Natural killer cell (primary cell): Measurements from ENCODE around the gene ANKRD62. TPM values are rescaled to one million over a fixed set of nuclear protein-coding genes. Genes with fewer than 3 reads are reported as not detected.

Source experiments
- ATAC-seq, 3 donors: fragments of 150-1000 bp in 2 of 3; fragments of 200-7000 bp in 1 of 3; cut with Tn5 transposase; 1 replicate in 1 of 3; 2 replicates in 2 of 3; pipeline ENCODE4 v1.10.0; 2021; ENCODE audit warnings: mild to moderate bottlenecking in 2 of 3, moderate library complexity in 2 of 3
- DNase-seq, 2 donors: peaks; one replicate each; pipeline versions ENCODE4 v3.0.0 to v3.0.0-alpha.2; 2013 to 2021; ENCODE audit warnings: mixed read lengths in 1 of 2
- H3K27ac ChIP-seq: one replicate; pipeline ENCODE4 v1.5.1; 2013; ENCODE audit warnings: mild to moderate bottlenecking, low read length
- H3K27me3 ChIP-seq: one replicate; pipeline ENCODE4 v1.6.1; 2013; ENCODE audit warnings: low read length; ENCODE audit not compliant: control insufficient read depth, insufficient read depth
- H3K36me3 ChIP-seq: one replicate; pipeline ENCODE4 v1.6.1; 2013; ENCODE audit warnings: low read length; ENCODE audit not compliant: control insufficient read depth, insufficient read depth
- H3K4me1 ChIP-seq: one replicate; pipeline ENCODE4 v1.6.1; 2013; ENCODE audit warnings: low read length; ENCODE audit not compliant: control insufficient read depth, insufficient read depth
- H3K4me3 ChIP-seq: one replicate; pipeline ENCODE4 v1.5.1; 2013; ENCODE audit warnings: low read length
- H3K9me3 ChIP-seq: one replicate; pipeline ENCODE4 v1.6.1; 2013; ENCODE audit warnings: low read length; ENCODE audit not compliant: control insufficient read depth, insufficient read depth
- H3K27ac Mint-ChIP-seq, 2 donors: one replicate each; pipeline ENCODE4 v1.8.0; 2022; ENCODE audit warnings: mild to moderate bottlenecking in 2 of 2, mixed read lengths in 2 of 2, moderate library complexity in 1 of 2
- H3K27me3 Mint-ChIP-seq, 2 donors: one replicate each; pipeline ENCODE4 v1.8.0; 2022; ENCODE audit warnings: low read depth in 2 of 2, mixed read lengths in 2 of 2
- H3K36me3 Mint-ChIP-seq: one replicate; pipeline ENCODE4 v1.8.0; 2022; ENCODE audit warnings: mixed read lengths
- H3K4me1 Mint-ChIP-seq, 2 donors: one replicate each; pipeline ENCODE4 v1.8.0; 2022; ENCODE audit warnings: mixed read lengths in 2 of 2
- H3K4me3 Mint-ChIP-seq: one replicate; pipeline ENCODE4 v1.8.0; 2022; ENCODE audit warnings: mild to moderate bottlenecking, moderate library complexity, mixed read lengths
- H3K9me3 Mint-ChIP-seq, 2 donors: one replicate each; pipeline ENCODE4 v1.8.0; 2022; ENCODE audit warnings: mixed read lengths in 2 of 2
- CTCF ChIP-seq: fragments of 200-600 bp; IDR thresholded peaks from one replicate; pipeline ENCODE4 v1.8.0; 2022; ENCODE audit warnings: antibody characterized with exemption
- WGBS: methylation state at CpG from one replicate; pipeline ENCODE4 v1.1.7; 2013; ENCODE audit warnings: missing lambda C conversion rate; ENCODE audit not compliant: insufficient coverage; 5-methylcytosine and 5-hydroxymethylcytosine counted together
- intact Hi-C: fragments of 100-400 bp; cut with micrococcal nuclease; formaldehyde crosslinking; loops from one replicate; pipeline ENCODE4 v1.14.2; 2022
- total RNA-seq, 4 donors: library from RNA; stranded (reverse); fragments of 120-200 nt in 1 of 4; gene quantifications; one replicate each; pipeline versions ENCODE4 v1.2.3 to v1.2.4, GENCODE V29; 2013 to 2022

Gene ANKRD62
- total RNA-seq, 3 donors from 2014 or later (not counting 1 experiment from before 2014, with no cell fraction given) = not detected

DNA sequence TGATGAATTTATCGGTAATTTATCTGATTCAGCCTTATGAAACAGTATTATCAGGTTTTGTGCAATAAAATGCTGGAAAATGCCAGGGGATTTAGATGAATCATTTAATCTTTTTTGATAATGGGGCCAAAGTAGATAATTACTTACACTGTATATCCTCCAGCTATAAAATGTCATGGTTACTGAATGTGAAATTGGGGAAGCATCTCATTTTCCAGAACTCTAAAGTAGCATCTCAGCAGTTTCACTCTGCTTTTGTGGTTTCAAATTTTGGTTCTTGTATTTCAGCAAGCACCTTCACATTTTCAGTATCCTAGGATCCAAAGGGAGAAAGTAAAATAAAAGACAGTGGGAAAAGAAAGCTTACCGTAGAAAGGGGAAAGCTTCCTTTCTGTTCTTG is 12.8 kb downstream of the ANKRD62 start:
- Histone ChIP-seq H3K27ac (no peak overlapping the region), H3K4me3 (no peak overlapping the region), H3K9me3 (no peaks in the 10 kb centered on the region), H3K27me3 (peaks cover 2% of the 10 kb centered on the region), H3K4me1 (no peaks in the 10 kb centered on the region), H3K36me3 (no peaks in the 10 kb centered on the region)
- Mint-ChIP-seq H3K4me1 (no peaks in the 10 kb centered on the region), H3K27ac (no peak overlapping the region), H3K4me3 (no peak overlapping the region), H3K36me3 (no peaks in the 10 kb centered on the region), H3K9me3 (no peaks in the 10 kb centered on the region), H3K27me3 (peaks cover 10 to 16% of the 10 kb centered on the region in 2 donors)
- DNase-seq (no peak), ATAC-seq (no peak)
- no peak for TF ChIP-seq CTCF
- WGBS = no CpG with 5 or more reads among the region's 2 CpGs
- intact Hi-C loops = no loop called here

DNA sequence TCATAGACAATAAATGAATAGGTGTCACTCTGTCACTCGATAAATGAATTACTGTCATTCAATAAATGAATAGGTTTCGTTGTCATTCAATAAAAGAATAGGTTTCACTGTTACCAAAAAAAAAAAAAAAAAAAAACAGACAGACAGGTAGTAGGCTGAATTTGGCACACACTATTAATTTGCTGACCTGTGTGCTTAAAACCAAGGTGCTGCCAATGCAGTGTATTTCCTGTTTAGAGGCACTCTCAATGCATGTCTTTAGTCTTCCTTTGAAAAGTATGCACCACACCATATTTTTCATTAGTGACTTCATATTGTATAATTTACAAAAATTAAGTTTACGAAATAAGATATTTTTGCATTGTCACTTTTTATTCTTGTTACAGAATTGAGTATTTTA is 16.2 kb downstream of the ANKRD62 start:
- Mint-ChIP-seq H3K27ac (no peak overlapping the region), H3K9me3 (no peaks in the 10 kb centered on the region), H3K27me3 (peaks cover 8 to 10% of the 10 kb centered on the region in 2 donors), H3K36me3 (no peaks in the 10 kb centered on the region), H3K4me3 (no peak overlapping the region), H3K4me1 (no peaks in the 10 kb centered on the region)
- DNase-seq (no peak), ATAC-seq (no peak)
- H3K4me1 ChIP-seq = no peaks in the 10 kb centered on the region
- H3K9me3 ChIP-seq = no peaks in the 10 kb centered on the region
- H3K36me3 ChIP-seq = no peaks in the 10 kb centered on the region
- no peak overlapping the region for H3K4me3 ChIP-seq
- H3K27me3 ChIP-seq = no peaks in the 10 kb centered on the region
- TF ChIP-seq CTCF = no peak
- intact Hi-C loops = no loop called here
- WGBS = 86% methylated on average over 1 of the region's 3 CpGs
- H3K27ac ChIP-seq = no peak overlapping the region

DNA sequence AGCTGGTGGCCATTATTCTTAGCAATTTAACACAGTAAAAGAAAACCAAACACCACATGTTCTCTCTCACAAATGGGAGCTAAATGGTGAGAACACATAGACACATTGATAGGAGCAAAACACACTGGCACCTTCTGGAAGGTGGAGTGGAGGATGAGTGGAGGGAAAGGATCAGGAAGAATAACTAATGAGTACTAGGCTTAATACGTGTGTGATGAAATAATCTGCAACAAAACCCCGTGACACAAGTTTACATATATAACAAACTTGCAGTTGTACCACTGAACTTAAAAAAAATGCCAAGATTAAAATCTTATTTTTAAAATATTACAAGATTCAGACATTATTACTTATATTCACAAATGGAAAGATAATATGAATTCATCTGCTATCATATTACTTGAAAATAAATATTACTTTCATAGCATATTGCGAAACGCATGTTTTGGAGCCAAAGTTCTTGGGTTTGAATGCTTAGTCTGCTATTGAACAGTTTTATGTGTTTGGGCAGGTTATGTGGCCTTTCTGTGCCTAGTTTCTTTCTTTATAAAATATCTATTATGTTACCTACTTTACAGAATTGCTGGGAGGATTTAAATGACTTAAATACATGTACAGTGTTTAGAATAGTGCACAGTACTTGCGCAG is 20.5 kb downstream of the ANKRD62 start:
- intact Hi-C loops = no loop called here
- 100% methylated on average over 1 of the region's 5 CpGs for WGBS
- Mint-ChIP-seq H3K9me3 (no peaks in the 10 kb centered on the region), H3K36me3 (no peaks in the 10 kb centered on the region), H3K27ac (no peak overlapping the region), H3K27me3 (peaks cover 6 to 21% of the 10 kb centered on the region in 2 donors), H3K4me3 (no peak overlapping the region), H3K4me1 (no peaks in the 10 kb centered on the region)
- TF ChIP-seq CTCF = no peak
- Histone ChIP-seq H3K36me3 (no peaks in the 10 kb centered on the region), H3K27ac (no peak overlapping the region), H3K4me3 (no peak overlapping the region), H3K27me3 (no peaks in the 10 kb centered on the region), H3K4me1 (no peaks in the 10 kb centered on the region), H3K9me3 (no peaks in the 10 kb centered on the region)
- no peak for ATAC-seq
- DNase-seq = no peak

GRCh38 chr18:12119358-12119757 is 25.7 kb downstream of the ANKRD62 start:
- Histone ChIP-seq H3K27ac (no peak overlapping the region), H3K4me1 (no peaks in the 10 kb centered on the region), H3K27me3 (no peaks in the 10 kb centered on the region), H3K9me3 (no peaks in the 10 kb centered on the region), H3K36me3 (no peaks in the 10 kb centered on the region), H3K4me3 (no peak overlapping the region)
- intact Hi-C loops = no loop called here
- ATAC-seq (no peak), DNase-seq (no peak)
- H3K4me3 Mint-ChIP-seq = no peak overlapping the region
- WGBS = no CpG with 5 or more reads among the region's 2 CpGs
- H3K9me3 Mint-ChIP-seq = no peaks in the 10 kb centered on the region
- no peak overlapping the region for H3K27ac Mint-ChIP-seq
- H3K4me1 Mint-ChIP-seq = no peaks in the 10 kb centered on the region
- no peak for TF ChIP-seq CTCF
- H3K27me3 Mint-ChIP-seq = peaks cover 16 to 48% of the 10 kb centered on the region in 2 donors
- H3K36me3 Mint-ChIP-seq = no peaks in the 10 kb centered on the region
